HepG2 (cell line): ENCODE measurements around the gene ACP1. TPM values are rescaled to one million over a fixed set of nuclear protein-coding genes. Genes with fewer than 3 reads are reported as not detected.

Experiments
- CHD2 ChIP-seq: IDR thresholded peaks from 2 replicates; pipeline ENCODE4 v1.6.1; 2011; ENCODE audit warnings: low read depth, low read length, improper control_type of control experiment
- CREBL2 ChIP-seq: sonication (generic); formaldehyde crosslinking; IDR thresholded peaks from 2 replicates; pipeline ENCODE4 v1.8.1; 2023; ENCODE audit warnings: missing genetic modification reagents, mild to moderate bottlenecking, borderline replicate concordance
- FOXP1 ChIP-seq, 2 experiments: fragments of 450-650 bp in 1 of 2; IDR thresholded peaks; 2 replicates each; pipeline ENCODE4 v1.6.1; 2017 to 2018; ENCODE audit warnings: antibody characterized with exemption in 1 of 2
- FOXP4 ChIP-seq: sonication (generic); formaldehyde crosslinking; IDR thresholded peaks from 2 replicates; pipeline ENCODE4 v1.4.0; 2020; ENCODE audit warnings: missing genetic modification reagents
- GLMP ChIP-seq: sonication (generic); formaldehyde crosslinking; IDR thresholded peaks from 2 replicates; pipeline ENCODE4 v1.9.0; 2021; ENCODE audit warnings: missing genetic modification reagents, mild to moderate bottlenecking, borderline replicate concordance
- GPN1 ChIP-seq: sonication (generic); formaldehyde crosslinking; IDR thresholded peaks from 2 replicates; pipeline ENCODE4 v1.5.1; 2020; ENCODE audit warnings: missing genetic modification reagents, borderline replicate concordance
- KAT7 ChIP-seq: IDR thresholded peaks from 2 replicates; pipeline ENCODE4 v1.6.1; 2018; ENCODE audit warnings: borderline replicate concordance, missing compliant biosample characterization
- PHF20 ChIP-seq: sonication (generic); formaldehyde crosslinking; IDR thresholded peaks from 2 replicates; pipeline ENCODE4 v1.5.0; 2020; ENCODE audit warnings: mild to moderate bottlenecking, missing genetic modification reagents
- RORA ChIP-seq: sonication (generic); formaldehyde crosslinking; IDR thresholded peaks from 2 replicates; pipeline ENCODE4 v1.5.0; 2020; ENCODE audit warnings: mild to moderate bottlenecking, missing genetic modification reagents, moderate library complexity
- ZBTB10 ChIP-seq: sonication (generic); formaldehyde crosslinking; IDR thresholded peaks from 2 replicates; pipeline ENCODE4 v1.4.0; 2020; ENCODE audit warnings: missing genetic modification reagents, borderline replicate concordance
- ZBTB37 ChIP-seq: sonication (generic); formaldehyde crosslinking; IDR thresholded peaks from 2 replicates; pipeline ENCODE4 v1.4.0; 2020; ENCODE audit warnings: mild to moderate bottlenecking, missing genetic modification reagents
- ZBTB7A ChIP-seq: sonication (generic); formaldehyde crosslinking; IDR thresholded peaks from 2 replicates; pipeline ENCODE4 v1.8.0; 2022; ENCODE audit warnings: mild to moderate bottlenecking, missing genetic modification reagents
- ZMAT5 ChIP-seq: sonication (generic); formaldehyde crosslinking; IDR thresholded peaks from 2 replicates; pipeline ENCODE4 v1.5.0; 2020; ENCODE audit warnings: mild to moderate bottlenecking, low read depth, missing genetic modification reagents, borderline replicate concordance
- ZNF207 ChIP-seq: fragments of 450-650 bp; IDR thresholded peaks from 2 replicates; pipeline ENCODE4 v1.6.1; 2016; ENCODE audit warnings: antibody characterized with exemption, borderline replicate concordance
- ZNF274 ChIP-seq: sonication (generic); formaldehyde crosslinking; IDR thresholded peaks from 2 replicates; pipeline ENCODE4 v1.5.1; 2020; ENCODE audit warnings: mild to moderate bottlenecking, missing genetic modification reagents
- ZNF331 ChIP-seq: sonication (generic); formaldehyde crosslinking; IDR thresholded peaks from 2 replicates; pipeline ENCODE4 v1.4.0; 2020; ENCODE audit warnings: missing genetic modification reagents
- ZNF660 ChIP-seq: sonication (generic); formaldehyde crosslinking; IDR thresholded peaks from 2 replicates; pipeline ENCODE4 v1.5.1; 2020; ENCODE audit warnings: mild to moderate bottlenecking, low read depth, missing genetic modification reagents, borderline replicate concordance
- ZNF709 ChIP-seq: sonication (generic); formaldehyde crosslinking; IDR thresholded peaks from 2 replicates; pipeline ENCODE4 v1.5.0; 2020; ENCODE audit warnings: mild to moderate bottlenecking, missing genetic modification reagents
- ZNF746 ChIP-seq: sonication (generic); formaldehyde crosslinking; IDR thresholded peaks from 2 replicates; pipeline ENCODE4 v1.8.0; 2022; ENCODE audit warnings: mild to moderate bottlenecking, missing genetic modification reagents
- ZNF773 ChIP-seq: sonication (generic); formaldehyde crosslinking; IDR thresholded peaks from 2 replicates; pipeline ENCODE4 v1.4.0; 2020; ENCODE audit warnings: missing genetic modification reagents, borderline replicate concordance
- ZSCAN22 ChIP-seq: sonication (generic); formaldehyde crosslinking; IDR thresholded peaks from 2 replicates; pipeline ENCODE4 v1.4.0; 2020; ENCODE audit warnings: mild to moderate bottlenecking, missing genetic modification reagents
- polyA plus RNA-seq, 8 experiments: library from polyadenylated mRNA; depleted of rRNA in 3 of 8; stranded (reverse) in 7 of 8; unstranded in 1 of 8; fragments of >200 nt; fragmentation: Illumina TruSeq in 4 of 8; extraction: Trizol in 4 of 8; gene quantifications; 2 replicates each; pipeline versions ENCODE4 v1.2.1 to v1.2.3, GENCODE V29; 2011 to 2016; ENCODE audit warnings: low read depth in 4 of 8, missing spikeins in 1 of 8, mixed read lengths in 1 of 8; ENCODE audit not compliant: insufficient read depth in 1 of 8
- total RNA-seq, 5 experiments: library from RNA; depleted of rRNA; stranded (reverse); fragments of >200 nt; fragmentation: Illumina TruSeq; extraction: Trizol; gene quantifications; 2 replicates each; pipeline ENCODE4 v1.2.3, GENCODE V29; 2016; ENCODE audit warnings: low read depth in 1 of 5

Gene ACP1
- total and polyA plus RNA-seq, 2 of the 13 experiments (the other 11 are each of a cell fraction or from before 2014, with no cell fraction given) = 246 to 348 TPM

GRCh38 chr2:262117-262516 is 2.6 kb upstream of the ACP1 start (continued):
- no peak for TF ChIP-seq CHD2
- TF ChIP-seq ZNF660 (CRISPR knock-in tag) = no peak
- TF ChIP-seq CREBL2 = no peak
- TF ChIP-seq ZNF331 (CRISPR knock-in tag) = 0 out of 2 replicates have a peak, but pooled peaks have one; percentile 41
- no peak for TF ChIP-seq GLMP (CRISPR knock-in tag)
- no peak for TF ChIP-seq ZSCAN22
- no peak for TF ChIP-seq ZNF709 (CRISPR knock-in tag)
- TF ChIP-seq ZNF746 (CRISPR knock-in tag) = no peak
- TF ChIP-seq ZMAT5 = no peak
- TF ChIP-seq KAT7 (CRISPR knock-in tag) = no peak
- peak; percentile 60 for TF ChIP-seq FOXP4 (CRISPR knock-in tag)
- TF ChIP-seq ZNF274 (CRISPR knock-in tag) = no peak
- TF ChIP-seq RORA (CRISPR knock-in tag) = no peak
- no peak for TF ChIP-seq ZNF207
- TF ChIP-seq ZBTB10 = no peak
- TF ChIP-seq PHF20 (CRISPR knock-in tag) = no peak
- no peak for TF ChIP-seq ZBTB37 (CRISPR knock-in tag)
- TF ChIP-seq ZNF773 (CRISPR knock-in tag) = no peak
- TF ChIP-seq FOXP1 (IDR thresholded peaks at IDR 0.05) = no peak
- TF ChIP-seq FOXP1 (CRISPR knock-in tag; IDR thresholded peaks at IDR 0.05) = no peak
- TF ChIP-seq ZBTB7A (CRISPR knock-in tag) = no peak
- TF ChIP-seq GPN1 (CRISPR knock-in tag) = no peak
